K562 (cell line): ENCODE measurements around the gene KRT24. TPM values are rescaled to one million over a fixed set of nuclear protein-coding genes. Genes with fewer than 3 reads are reported as not detected.

Experiments
- ATAC-seq: fragments of 200-7000 bp; cut with Tn5 transposase; 3 replicates; pipeline ENCODE4 v1.9.1; 2020; ENCODE audit warnings: moderate library complexity
- BruUV-seq: library from RNA; stranded (reverse); fragments of 400-500 nt; replicated peaks from 2 replicates; lab custom pipeline; 2021; lab: Mats Ljungman, UMichigan
- CTCF ChIA-PET: fragments of 300-600 bp; formaldehyde crosslinking; extraction: SDS; loops from one replicate; lab custom pipeline; 2021; ENCODE audit warnings: low intra/inter-chr PET ratio; lab: Yijun Ruan, JAX
- POLR2A ChIA-PET: fragments of 300-600, 350-650 bp; sonication (Branson Sonifier 250); formaldehyde crosslinking; extraction: SDS; loops from one replicate; lab custom pipeline; 2021; ENCODE audit warnings: antibody characterized with exemption, inconsistent platforms; lab: Yijun Ruan, JAX
- DNase-seq, 4 experiments: peaks; one replicate each; pipeline versions ENCODE4 v3.0.0 to v3.0.0-alpha.2; 2011 to 2018; ENCODE audit warnings: low spot score in 3 of 4, mixed read lengths in 3 of 4; ENCODE audit errors: extremely low read depth in 1 of 4
- FAIRE-seq: peaks from 2 replicates; lab custom pipeline; 2011; peaks lifted over from hg19 to GRCh38; lab: Jason Lieb, UNC
- H2AFZ ChIP-seq: 2 replicates; pipeline ENCODE4 v1.6.0; 2011; ENCODE audit warnings: low read depth, low read length, control low read depth, inconsistent platforms
- H3K27ac ChIP-seq: fragments of 200-600 bp; 3 replicates; pipeline ENCODE4 v1.8.0; 2011; ENCODE audit warnings: low read depth, mild to moderate bottlenecking, control low read depth, inconsistent platforms, low read length, moderate library complexity, mixed read lengths; ENCODE audit errors: extremely low read depth
- H3K27me3 ChIP-seq, 2 experiments: fragments of 300-600 bp in 1 of 2; 2 replicates in 1 of 2; 3 replicates in 1 of 2; pipeline versions ENCODE4 v1.6.0 to v1.8.0; 2011; ENCODE audit warnings: inconsistent platforms in 2 of 2, low read length in 2 of 2, mild to moderate bottlenecking in 1 of 2, mixed read lengths in 1 of 2, moderate library complexity in 1 of 2; ENCODE audit not compliant: control insufficient read depth in 2 of 2, insufficient read depth in 2 of 2
- H3K36me3 ChIP-seq: fragments of 300-600 bp; 3 replicates; pipeline ENCODE4 v1.8.0; 2011; ENCODE audit warnings: mild to moderate bottlenecking, low read length, inconsistent platforms; ENCODE audit not compliant: control insufficient read depth, insufficient read depth
- H3K4me1 ChIP-seq, 2 experiments: fragments of 200-600 bp in 1 of 2; replicated peaks in 1 of 2; 2 replicates in 1 of 2; 3 replicates in 1 of 2; pipeline versions ENCODE4 v1.5.1 to v1.8.0; 2011; ENCODE audit warnings: inconsistent platforms in 2 of 2, low read length in 2 of 2, mild to moderate bottlenecking in 1 of 2, mixed read lengths in 1 of 2, moderate library complexity in 1 of 2; ENCODE audit not compliant: control insufficient read depth in 2 of 2, insufficient read depth in 2 of 2
- H3K4me2 ChIP-seq: 2 replicates; pipeline ENCODE4 v1.6.1; 2011; ENCODE audit warnings: low read length, control low read depth, inconsistent platforms, mixed read lengths; ENCODE audit not compliant: insufficient read depth
- H3K4me3 ChIP-seq: fragments of 200-600 bp; sonication (generic), shearing (Covaris generic); 2 replicates; pipeline ENCODE4 v1.5.1; 2016; ENCODE audit warnings: control low read depth, inconsistent platforms
- H3K79me2 ChIP-seq: fragments of 200-600 bp; 3 replicates; pipeline ENCODE4 v1.8.0; 2011; ENCODE audit warnings: low read length, inconsistent platforms; ENCODE audit not compliant: control insufficient read depth, insufficient read depth
- H3K9ac ChIP-seq, 2 experiments: 2 replicates each; pipeline versions ENCODE4 v1.6.0 to v1.6.1; 2011; ENCODE audit warnings: low read depth in 2 of 2, low read length in 2 of 2, control low read depth in 1 of 2, inconsistent platforms in 1 of 2, mild to moderate bottlenecking in 1 of 2, mixed read lengths in 1 of 2; ENCODE audit not compliant: insufficient read depth in 1 of 2
- H3K9me1 ChIP-seq: one replicate; pipeline ENCODE4 v1.6.0; 2011; ENCODE audit warnings: inconsistent platforms, mild to moderate bottlenecking, low read length, moderate library complexity; ENCODE audit not compliant: control insufficient read depth, insufficient read depth
- H3K9me3 ChIP-seq: replicated peaks from 2 replicates; pipeline ENCODE4 v1.5.1; 2011; ENCODE audit warnings: low read depth, low read length, inconsistent platforms; ENCODE audit not compliant: control insufficient read depth, insufficient read depth
- H4K20me1 ChIP-seq: replicated peaks from 2 replicates; pipeline ENCODE4 v1.6.1; 2011; ENCODE audit warnings: low read length, inconsistent platforms, mixed read lengths; ENCODE audit not compliant: control insufficient read depth, insufficient read depth
- NCOA4 ChIP-seq: fragments of 450-650 bp; IDR thresholded peaks from 2 replicates; pipeline ENCODE4 v1.6.1; 2018; ENCODE audit warnings: mild to moderate bottlenecking; ENCODE audit not compliant: partially characterized antibody
- TCFL5 ChIP-seq: fragments of 250-450 bp; sonication (Bioruptor Pico); conservative IDR thresholded peaks from 2 replicates; pipeline ENCODE4 v1.6.1; 2021; ENCODE audit warnings: mild to moderate bottlenecking, moderate library complexity, matching md5 sums
- WHSC1 ChIP-seq: IDR thresholded peaks from one replicate; pipeline ENCODE4 v1.6.1; 2012; ENCODE audit warnings: low read length, control low read depth, inconsistent platforms
- ZNF644 ChIP-seq: fragments of 200-800 bp; sonication (Bioruptor generic); IDR thresholded peaks from 2 replicates; pipeline ENCODE4 v1.6.1; 2016; ENCODE audit warnings: low read depth, missing genetic modification characterization, missing compliant biosample characterization
- ZNF780A ChIP-seq: fragments of 250-450 bp; sonication (Bioruptor Pico); IDR thresholded peaks from 2 replicates; pipeline ENCODE4 v1.5.0; 2021; ENCODE audit warnings: mild to moderate bottlenecking
- WGBS: fragments of 100-300 bp; shearing (Covaris generic); methylation state at CpG from one replicate; pipeline ENCODE4 v1.1.6; 2016; ENCODE audit warnings: low coverage, mixed read lengths; ENCODE audit not compliant: insufficient coverage; ENCODE audit errors: missing lambda C conversion rate; 5-methylcytosine and 5-hydroxymethylcytosine counted together
- in situ Hi-C: fragments of 300-500 bp; cut with MboI; formaldehyde crosslinking; loops from 4 replicates; pipeline ENCODE4 v1.15.0; 2018; ENCODE audit warnings: inconsistent platforms, mixed read lengths
- intact Hi-C: fragments of 100-400 bp; cut with micrococcal nuclease; formaldehyde crosslinking; loops from 2 replicates; pipeline ENCODE4 v1.14.2; 2022
- polyA plus RNA-seq, 8 experiments: library from polyadenylated mRNA; depleted of rRNA in 4 of 8; stranded (reverse) in 5 of 8; unstranded in 3 of 8; fragments of >200 nt; fragmentation: Nextera tagmentation in 2 of 8; fragmentation: Illumina TruSeq in 1 of 8; extraction: Ambion mirVana in 2 of 8; extraction: Trizol in 1 of 8; gene quantifications; 2 replicates each; pipeline versions ENCODE4 v1.2.1 to v1.2.3, GENCODE V29; 2011 to 2014; ENCODE audit warnings: inconsistent platforms in 1 of 8, missing spikeins in 1 of 8
- total RNA-seq, 7 experiments: library from RNA; depleted of rRNA in 6 of 7; stranded (reverse); fragments of >200 nt in 6 of 7; fragmentation: Illumina TruSeq in 2 of 7; extraction: Trizol in 2 of 7; gene quantifications; 2 replicates each; pipeline versions ENCODE4 v1.2.1 to v1.2.3, GENCODE V29; 2011 to 2021; ENCODE audit warnings: low replicate concordance in 1 of 7
- TF ChIP-seq, protein P1 (sequence below): fragments of 250-450 bp; sonication (Bioruptor Pico); IDR thresholded peaks from 2 replicates; pipeline ENCODE4 v1.4.0; 2020; ENCODE audit warnings: mild to moderate bottlenecking
- TF ChIP-seq, protein P2 (sequence below): fragments of 250-450 bp; sonication (Bioruptor Pico); IDR thresholded peaks from 2 replicates; pipeline ENCODE4 v1.8.0; 2021; ENCODE audit warnings: borderline replicate concordance, mild to moderate bottlenecking, moderate library complexity; ENCODE audit not compliant: poor library complexity, severe bottlenecking
- TF ChIP-seq, protein P3 (sequence below), 2 experiments: fragments of 150-350 bp in 1 of 2; IDR thresholded peaks; 2 replicates each; pipeline ENCODE4 v1.6.1; 2012 to 2016; ENCODE audit warnings: low read depth in 2 of 2, low read length in 2 of 2, mild to moderate bottlenecking in 1 of 2, moderate library complexity in 1 of 2
- TF ChIP-seq, protein P4 (sequence below): fragments of 450-650 bp; formaldehyde crosslinking; IDR thresholded peaks from 2 replicates; pipeline ENCODE4 v1.4.0; 2020; ENCODE audit warnings: mild to moderate bottlenecking
- TF ChIP-seq, protein P5 (sequence below): fragments of 450-650 bp; IDR thresholded peaks from 2 replicates; pipeline ENCODE4 v1.7.0; 2016; ENCODE audit warnings: borderline replicate concordance

The KRT24 gene
- total and polyA plus RNA-seq, 9 of the 15 experiments (the other 6 are each of a cell fraction or from before 2014, with no cell fraction given), result not detected

DNA sequence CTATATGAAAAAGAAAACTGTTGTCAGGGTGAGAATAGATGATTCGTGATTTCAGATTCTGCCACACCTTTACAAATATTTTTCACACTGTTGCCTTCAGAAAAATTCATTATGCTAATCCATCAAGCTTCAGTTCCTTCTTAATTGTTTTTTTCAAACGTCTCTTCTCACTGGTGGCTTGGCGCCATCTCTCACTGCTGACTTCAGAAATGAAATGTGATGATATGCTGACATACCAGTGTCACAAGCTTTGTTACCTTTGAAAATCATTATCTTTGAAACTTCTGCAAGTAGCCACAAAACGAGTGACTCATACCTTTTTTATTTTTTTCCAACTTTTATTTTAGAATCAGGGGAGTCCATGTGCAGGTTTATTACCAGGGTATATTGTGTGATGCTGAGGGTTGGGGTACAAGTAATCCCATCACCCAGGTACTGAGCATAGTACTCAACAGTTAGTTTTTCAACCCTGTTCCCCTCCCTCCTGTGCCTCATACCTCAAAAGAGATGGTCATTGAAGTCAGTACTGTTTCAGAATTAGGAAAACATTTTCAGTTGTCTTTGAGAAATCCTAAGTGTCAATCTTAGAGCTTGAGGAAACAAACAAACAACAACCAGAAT is 24.5 kb downstream of the KRT24 start:
- BruUV-seq, result no TSS peak
- H3K4me2 ChIP-seq, result no peak overlapping the region
- H3K9ac ChIP-seq, result no peak overlapping the region
- ATAC-seq, result no peak
- intact Hi-C loops, result no loop called here
- no peak overlapping the region for H2AFZ ChIP-seq
- WGBS, result 7% methylated on average over 4 of the region's 4 CpGs
- ChIA-PET CTCF (no interaction called here), POLR2A (no interaction called here)
- no peaks in the 10 kb centered on the region for H3K4me1 ChIP-seq
- H3K27me3 ChIP-seq, result peaks cover 22 to 35% of the 10 kb centered on the region in 2 experiments
- H3K27ac ChIP-seq, result no peak overlapping the region
- no peaks in the 10 kb centered on the region for H4K20me1 ChIP-seq
- no peaks in the 10 kb centered on the region for H3K9me1 ChIP-seq
- in situ Hi-C loops, result no loop called here
- FAIRE-seq, result peak; percentile 32
- no peaks in the 10 kb centered on the region for H3K9me3 ChIP-seq
- no peaks in the 10 kb centered on the region for H3K79me2 ChIP-seq
- no peak overlapping the region for H3K4me3 ChIP-seq
- DNase-seq, result no peak
- H3K36me3 ChIP-seq, result no peaks in the 10 kb centered on the region
- TF ChIP-seq, protein P1, sequence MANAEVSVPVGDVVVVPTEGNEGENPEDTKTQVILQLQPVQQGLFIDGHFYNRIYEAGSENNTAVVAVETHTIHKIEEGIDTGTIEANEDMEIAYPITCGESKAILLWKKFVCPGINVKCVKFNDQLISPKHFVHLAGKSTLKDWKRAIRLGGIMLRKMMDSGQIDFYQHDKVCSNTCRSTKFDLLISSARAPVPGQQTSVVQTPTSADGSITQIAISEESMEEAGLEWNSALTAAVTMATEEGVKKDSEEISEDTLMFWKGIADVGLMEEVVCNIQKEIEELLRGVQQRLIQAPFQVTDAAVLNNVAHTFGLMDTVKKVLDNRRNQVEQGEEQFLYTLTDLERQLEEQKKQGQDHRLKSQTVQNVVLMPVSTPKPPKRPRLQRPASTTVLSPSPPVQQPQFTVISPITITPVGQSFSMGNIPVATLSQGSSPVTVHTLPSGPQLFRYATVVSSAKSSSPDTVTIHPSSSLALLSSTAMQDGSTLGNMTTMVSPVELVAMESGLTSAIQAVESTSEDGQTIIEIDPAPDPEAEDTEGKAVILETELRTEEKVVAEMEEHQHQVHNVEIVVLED (CRISPR knock-in tag), result no peak
- TF ChIP-seq, protein P2, sequence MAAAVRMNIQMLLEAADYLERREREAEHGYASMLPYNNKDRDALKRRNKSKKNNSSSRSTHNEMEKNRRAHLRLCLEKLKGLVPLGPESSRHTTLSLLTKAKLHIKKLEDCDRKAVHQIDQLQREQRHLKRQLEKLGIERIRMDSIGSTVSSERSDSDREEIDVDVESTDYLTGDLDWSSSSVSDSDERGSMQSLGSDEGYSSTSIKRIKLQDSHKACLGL, result no peak
- TF ChIP-seq ZNF780A (CRISPR knock-in tag) (no peak), ZNF644 (tag) (no peak), TCFL5 (CRISPR knock-in tag) (no peak), WHSC1 (no peak), NCOA4 (no peak)
- TF ChIP-seq, protein P3, sequence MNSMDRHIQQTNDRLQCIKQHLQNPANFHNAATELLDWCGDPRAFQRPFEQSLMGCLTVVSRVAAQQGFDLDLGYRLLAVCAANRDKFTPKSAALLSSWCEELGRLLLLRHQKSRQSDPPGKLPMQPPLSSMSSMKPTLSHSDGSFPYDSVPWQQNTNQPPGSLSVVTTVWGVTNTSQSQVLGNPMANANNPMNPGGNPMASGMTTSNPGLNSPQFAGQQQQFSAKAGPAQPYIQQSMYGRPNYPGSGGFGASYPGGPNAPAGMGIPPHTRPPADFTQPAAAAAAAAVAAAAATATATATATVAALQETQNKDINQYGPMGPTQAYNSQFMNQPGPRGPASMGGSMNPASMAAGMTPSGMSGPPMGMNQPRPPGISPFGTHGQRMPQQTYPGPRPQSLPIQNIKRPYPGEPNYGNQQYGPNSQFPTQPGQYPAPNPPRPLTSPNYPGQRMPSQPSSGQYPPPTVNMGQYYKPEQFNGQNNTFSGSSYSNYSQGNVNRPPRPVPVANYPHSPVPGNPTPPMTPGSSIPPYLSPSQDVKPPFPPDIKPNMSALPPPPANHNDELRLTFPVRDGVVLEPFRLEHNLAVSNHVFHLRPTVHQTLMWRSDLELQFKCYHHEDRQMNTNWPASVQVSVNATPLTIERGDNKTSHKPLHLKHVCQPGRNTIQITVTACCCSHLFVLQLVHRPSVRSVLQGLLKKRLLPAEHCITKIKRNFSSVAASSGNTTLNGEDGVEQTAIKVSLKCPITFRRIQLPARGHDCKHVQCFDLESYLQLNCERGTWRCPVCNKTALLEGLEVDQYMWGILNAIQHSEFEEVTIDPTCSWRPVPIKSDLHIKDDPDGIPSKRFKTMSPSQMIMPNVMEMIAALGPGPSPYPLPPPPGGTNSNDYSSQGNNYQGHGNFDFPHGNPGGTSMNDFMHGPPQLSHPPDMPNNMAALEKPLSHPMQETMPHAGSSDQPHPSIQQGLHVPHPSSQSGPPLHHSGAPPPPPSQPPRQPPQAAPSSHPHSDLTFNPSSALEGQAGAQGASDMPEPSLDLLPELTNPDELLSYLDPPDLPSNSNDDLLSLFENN (IDR thresholded peaks at IDR 0.05; ENCODE audit: low read depth in 2 of 2, low read length in 2 of 2), result no peak
- TF ChIP-seq, protein P4, sequence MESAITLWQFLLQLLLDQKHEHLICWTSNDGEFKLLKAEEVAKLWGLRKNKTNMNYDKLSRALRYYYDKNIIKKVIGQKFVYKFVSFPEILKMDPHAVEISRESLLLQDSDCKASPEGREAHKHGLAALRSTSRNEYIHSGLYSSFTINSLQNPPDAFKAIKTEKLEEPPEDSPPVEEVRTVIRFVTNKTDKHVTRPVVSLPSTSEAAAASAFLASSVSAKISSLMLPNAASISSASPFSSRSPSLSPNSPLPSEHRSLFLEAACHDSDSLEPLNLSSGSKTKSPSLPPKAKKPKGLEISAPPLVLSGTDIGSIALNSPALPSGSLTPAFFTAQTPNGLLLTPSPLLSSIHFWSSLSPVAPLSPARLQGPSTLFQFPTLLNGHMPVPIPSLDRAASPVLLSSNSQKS (CRISPR knock-in tag), result no peak
- TF ChIP-seq, protein P5, sequence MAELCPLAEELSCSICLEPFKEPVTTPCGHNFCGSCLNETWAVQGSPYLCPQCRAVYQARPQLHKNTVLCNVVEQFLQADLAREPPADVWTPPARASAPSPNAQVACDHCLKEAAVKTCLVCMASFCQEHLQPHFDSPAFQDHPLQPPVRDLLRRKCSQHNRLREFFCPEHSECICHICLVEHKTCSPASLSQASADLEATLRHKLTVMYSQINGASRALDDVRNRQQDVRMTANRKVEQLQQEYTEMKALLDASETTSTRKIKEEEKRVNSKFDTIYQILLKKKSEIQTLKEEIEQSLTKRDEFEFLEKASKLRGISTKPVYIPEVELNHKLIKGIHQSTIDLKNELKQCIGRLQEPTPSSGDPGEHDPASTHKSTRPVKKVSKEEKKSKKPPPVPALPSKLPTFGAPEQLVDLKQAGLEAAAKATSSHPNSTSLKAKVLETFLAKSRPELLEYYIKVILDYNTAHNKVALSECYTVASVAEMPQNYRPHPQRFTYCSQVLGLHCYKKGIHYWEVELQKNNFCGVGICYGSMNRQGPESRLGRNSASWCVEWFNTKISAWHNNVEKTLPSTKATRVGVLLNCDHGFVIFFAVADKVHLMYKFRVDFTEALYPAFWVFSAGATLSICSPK, result no peak
